Astrocyte (in vitro differentiated cells and primary cell): ENCODE results near the gene MRPL40.

Source experiments
- CTCF ChIP-seq: IDR thresholded peaks from 2 replicates; pipeline ENCODE4 v1.5.1; 2011; ENCODE audit warnings: low read depth, mild to moderate bottlenecking, inconsistent platforms, low read length, moderate library complexity; ENCODE audit not compliant: insufficient read depth
- EZH2 ChIP-seq: IDR thresholded peaks from 2 replicates; pipeline ENCODE4 v1.6.1; 2012; ENCODE audit warnings: mild to moderate bottlenecking, low read length, inconsistent platforms; ENCODE audit not compliant: insufficient read depth

GRCh38 chr22:19478045-19478900, 45.9 kb downstream of the MRPL40 start:
- TF ChIP-seq EZH2 (no peak), CTCF (no peak)
